Osteoblast (primary cell): ENCODE data around the gene CD300A. TPM values are rescaled to one million over a fixed set of nuclear protein-coding genes. Genes with fewer than 3 reads are reported as not detected.

ENCODE experiments used
- DNase-seq: peaks from one replicate; pipeline ENCODE4 v3.0.0; 2011; ENCODE audit warnings: low spot score, mixed read lengths; ENCODE audit not compliant: insufficient read length; ENCODE audit errors: missing footprints
- H2AFZ ChIP-seq: 2 replicates; pipeline ENCODE4 v1.6.0; 2011; ENCODE audit warnings: mild to moderate bottlenecking, low read length
- H3K27ac ChIP-seq: 2 replicates; pipeline ENCODE4 v1.5.1; 2011; ENCODE audit warnings: mild to moderate bottlenecking, low read depth, low read length, moderate library complexity
- H3K27me3 ChIP-seq: 2 replicates; pipeline ENCODE4 v1.6.0; 2012; ENCODE audit warnings: mild to moderate bottlenecking, control low read depth, inconsistent platforms, low read length, moderate library complexity; ENCODE audit not compliant: insufficient read depth
- H3K36me3 ChIP-seq: 2 replicates; pipeline ENCODE4 v1.5.1; 2011; ENCODE audit warnings: mild to moderate bottlenecking, low read length, control low read depth, moderate library complexity; ENCODE audit not compliant: insufficient read depth
- H3K4me1 ChIP-seq: 2 replicates; pipeline ENCODE4 v1.5.1; 2011; ENCODE audit warnings: mild to moderate bottlenecking, low read length, control low read depth, moderate library complexity; ENCODE audit not compliant: insufficient read depth
- H3K4me2 ChIP-seq: 2 replicates; pipeline ENCODE4 v1.6.0; 2011; ENCODE audit warnings: mild to moderate bottlenecking, low read length; ENCODE audit not compliant: insufficient read depth
- H3K4me3 ChIP-seq: fragments of 200-600 bp; sonication (generic); 3 replicates; pipeline ENCODE4 v1.5.1; 2012; ENCODE audit warnings: mild to moderate bottlenecking, low read length, inconsistent platforms; ENCODE audit not compliant: insufficient read depth
- H3K79me2 ChIP-seq: 2 replicates; pipeline ENCODE4 v1.6.0; 2012; ENCODE audit warnings: mild to moderate bottlenecking, low read length, control low read depth, inconsistent platforms; ENCODE audit not compliant: insufficient read depth
- H3K9me3 ChIP-seq: 2 replicates; pipeline ENCODE4 v1.5.1; 2011; ENCODE audit warnings: low read depth, low read length, control low read depth
- H4K20me1 ChIP-seq: 2 replicates; pipeline ENCODE4 v1.6.0; 2012; ENCODE audit warnings: mild to moderate bottlenecking, low read length, control low read depth; ENCODE audit not compliant: insufficient read depth
- CTCF ChIP-seq: IDR thresholded peaks from 2 replicates; pipeline ENCODE4 v1.5.1; 2011; ENCODE audit warnings: mild to moderate bottlenecking, low read depth, low read length, moderate library complexity; ENCODE audit errors: extremely low read depth
- total RNA-seq: library from RNA; depleted of rRNA; stranded (reverse); fragments of >200 nt; gene quantifications from 2 replicates; pipeline ENCODE4 v1.2.3, GENCODE V29; 2012

The CD300A gene
- total RNA-seq, 1 donor, result not detected

GRCh38 chr17:74445158-74445557 is 21.3 kb upstream of the CD300A start:
- TF ChIP-seq CTCF, result no peak
- no peak overlapping the region for H3K4me2 ChIP-seq
- no peaks in the 10 kb centered on the region for H4K20me1 ChIP-seq
- H3K36me3 ChIP-seq, result no peaks in the 10 kb centered on the region
- no peaks in the 10 kb centered on the region for H3K9me3 ChIP-seq
- no peaks in the 10 kb centered on the region for H3K27me3 ChIP-seq
- H3K4me1 ChIP-seq, result no peaks in the 10 kb centered on the region
- no peaks in the 10 kb centered on the region for H3K79me2 ChIP-seq
- no peak overlapping the region for H2AFZ ChIP-seq
- no peak overlapping the region for H3K4me3 ChIP-seq
- peak; percentile 6 for DNase-seq
- H3K27ac ChIP-seq, result no peak overlapping the region

DNA sequence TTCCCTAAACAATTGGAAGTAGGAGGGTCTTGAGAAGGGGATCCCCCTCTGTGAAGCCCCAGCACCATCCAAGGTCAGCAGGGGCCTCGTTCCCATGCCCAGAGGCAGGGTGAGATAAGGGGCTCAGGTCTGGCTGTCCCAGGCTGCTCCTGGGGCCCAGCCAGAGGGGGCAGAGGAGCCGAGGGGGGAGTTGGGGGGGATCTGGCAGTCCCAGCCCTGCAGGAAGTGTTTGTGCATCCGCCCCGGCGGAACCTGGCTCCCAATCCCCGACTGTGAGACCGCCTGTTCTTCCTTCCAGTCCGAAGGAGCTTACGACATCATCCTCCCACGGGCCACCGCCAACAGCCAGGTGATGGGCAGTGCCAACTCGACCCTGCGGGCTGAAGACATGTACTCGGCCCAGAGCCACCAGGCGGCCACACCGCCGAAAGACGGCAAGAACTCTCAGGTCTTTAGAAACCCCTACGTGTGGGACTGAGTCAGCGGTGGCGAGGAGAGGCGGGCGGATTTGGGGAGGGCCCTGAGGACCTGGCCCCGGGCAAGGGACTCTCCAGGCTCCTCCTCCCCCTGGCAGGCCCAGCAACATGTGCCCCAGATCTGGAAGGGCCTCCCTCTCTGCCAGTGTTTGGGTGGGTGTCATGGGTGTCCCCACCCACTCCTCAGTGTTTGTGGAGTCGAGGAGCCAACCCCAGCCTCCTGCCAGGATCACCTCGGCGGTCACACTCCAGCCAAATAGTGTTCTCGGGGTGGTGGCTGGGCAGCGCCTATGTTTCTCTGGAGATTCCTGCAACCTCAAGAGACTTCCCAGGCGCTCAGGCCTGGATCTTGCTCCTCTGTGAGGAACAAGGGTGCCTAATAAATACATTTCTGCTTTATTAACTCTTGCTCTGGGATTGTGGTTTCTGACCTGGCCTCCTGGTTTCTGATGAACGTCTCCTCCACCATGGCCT is 19.6 kb upstream of the CD300A start:
- Histone ChIP-seq H3K27me3 (peaks cover 2% of the 10 kb centered on the region), H3K36me3 (no peaks in the 10 kb centered on the region), H3K9me3 (no peaks in the 10 kb centered on the region), H3K27ac (no peak overlapping the region), H4K20me1 (no peaks in the 10 kb centered on the region), H2AFZ (no peak overlapping the region), H3K4me1 (no peaks in the 10 kb centered on the region), H3K4me3 (no peak overlapping the region), H3K4me2 (no peak overlapping the region), H3K79me2 (no peaks in the 10 kb centered on the region)
- TF ChIP-seq CTCF, result no peak
- peak; percentile 76 for DNase-seq

GRCh38 chr17:74447628-74448159 is 18.7 kb upstream of the CD300A start:
- Histone ChIP-seq H4K20me1 (no peaks in the 10 kb centered on the region), H2AFZ (no peak overlapping the region), H3K36me3 (no peaks in the 10 kb centered on the region), H3K79me2 (no peaks in the 10 kb centered on the region), H3K27me3 (peaks cover 6% of the 10 kb centered on the region), H3K4me2 (no peak overlapping the region), H3K27ac (no peak overlapping the region), H3K9me3 (no peaks in the 10 kb centered on the region), H3K4me3 (no peak overlapping the region), H3K4me1 (no peaks in the 10 kb centered on the region)
- TF ChIP-seq CTCF, result no peak
- peak; percentile 50 for DNase-seq

DNA sequence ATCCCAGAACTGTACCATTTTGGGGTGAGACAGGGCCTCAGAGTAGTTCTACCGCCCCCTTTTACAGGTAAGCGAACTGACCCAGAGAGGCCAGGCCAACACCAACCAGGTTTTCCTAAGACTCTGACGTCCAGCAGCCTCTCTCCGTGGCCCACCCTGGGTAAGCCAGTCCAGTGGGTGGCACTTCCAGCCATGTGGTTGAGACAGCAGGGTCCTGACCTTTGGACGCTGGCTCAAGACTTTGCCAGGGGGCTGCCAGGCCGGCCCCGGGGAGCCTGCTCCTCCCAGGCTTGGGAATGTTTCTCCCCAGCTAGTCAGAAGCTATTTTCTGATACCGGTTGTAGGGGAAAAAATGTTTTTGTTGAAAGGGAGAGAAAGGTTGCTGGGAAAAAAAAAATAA is 17.7 kb upstream of the CD300A start:
- Histone ChIP-seq H4K20me1 (no peaks in the 10 kb centered on the region), H3K4me1 (no peaks in the 10 kb centered on the region), H3K79me2 (no peaks in the 10 kb centered on the region), H3K36me3 (no peaks in the 10 kb centered on the region), H2AFZ (no peak overlapping the region), H3K4me2 (no peak overlapping the region), H3K9me3 (no peaks in the 10 kb centered on the region), H3K27ac (no peak overlapping the region), H3K27me3 (peaks cover 10% of the 10 kb centered on the region), H3K4me3 (no peak overlapping the region)
- peak; percentile 83 for DNase-seq
- no peak for TF ChIP-seq CTCF
